CD4-positive, alpha-beta memory T cell (primary cell): ENCODE measurements around the gene DTNA. TPM values are rescaled to one million over a fixed set of nuclear protein-coding genes. Genes with fewer than 3 reads are reported as not detected.
"Not testable (repeated sequence)": the region's sequence is repeated elsewhere in the genome, so short reads cannot be mapped to it uniquely, and the experiment has no call there.

Experiments used
- CTCF ChIA-PET: fragments of 350-600 bp; sonication (Branson Sonifier 250); formaldehyde crosslinking; loops from one replicate; lab custom pipeline; 2021; ENCODE audit warnings: inconsistent platforms; ENCODE audit not compliant: partially characterized antibody; lab: Charles Lee
- POLR2A ChIA-PET: fragments of 350-600 bp; sonication (Branson Sonifier 250); formaldehyde crosslinking; loops from one replicate; lab custom pipeline; 2021; ENCODE audit not compliant: partially characterized antibody; lab: Charles Lee
- DNase-seq, 5 donors: peaks; one replicate each; pipeline versions ENCODE4 v3.0.0 to v3.0.0-alpha.2; 2020 to 2022; ENCODE audit warnings: mixed read lengths in 1 of 5
- H3K27ac ChIP-seq: one replicate; pipeline ENCODE4 v1.7.0; 2013; ENCODE audit warnings: low read depth, low read length
- H3K27me3 ChIP-seq: 2 replicates; pipeline ENCODE4 v1.7.0; 2013; ENCODE audit warnings: mild to moderate bottlenecking, low read length, moderate library complexity; ENCODE audit not compliant: insufficient read depth
- H3K36me3 ChIP-seq: 2 replicates; pipeline ENCODE4 v1.7.0; 2013; ENCODE audit warnings: mild to moderate bottlenecking, low read length, moderate library complexity; ENCODE audit not compliant: insufficient read depth
- H3K4me1 ChIP-seq: 2 replicates; pipeline ENCODE4 v1.7.0; 2013; ENCODE audit warnings: mild to moderate bottlenecking, low read length, moderate library complexity; ENCODE audit not compliant: insufficient read depth
- H3K4me3 ChIP-seq, 2 donors: one replicate each; pipeline ENCODE4 v1.7.0; 2013; ENCODE audit warnings: low read length in 2 of 2, mild to moderate bottlenecking in 1 of 2
- H3K9me3 ChIP-seq, 2 donors: one replicate each; pipeline ENCODE4 v1.7.0; 2013; ENCODE audit warnings: low read length in 2 of 2, control low read depth in 1 of 2; ENCODE audit not compliant: control insufficient read depth in 1 of 2
- H3K27ac Mint-ChIP-seq, 7 donors: one replicate each; pipeline ENCODE4 v1.8.0; 2020 to 2021; ENCODE audit warnings: mixed read lengths in 7 of 7, mild to moderate bottlenecking in 6 of 7, inconsistent platforms in 3 of 7, moderate library complexity in 3 of 7
- H3K27me3 Mint-ChIP-seq, 2 donors: one replicate each; pipeline ENCODE4 v1.8.0; 2020 to 2021; ENCODE audit warnings: mixed read lengths in 2 of 2
- H3K36me3 Mint-ChIP-seq, 2 donors: one replicate each; pipeline ENCODE4 v1.8.0; 2020 to 2021; ENCODE audit warnings: mixed read lengths in 2 of 2, inconsistent platforms in 1 of 2, mild to moderate bottlenecking in 1 of 2
- H3K4me1 Mint-ChIP-seq, 4 donors: one replicate each; pipeline ENCODE4 v1.8.0; 2020 to 2021; ENCODE audit warnings: mixed read lengths in 4 of 4, mild to moderate bottlenecking in 1 of 4
- H3K4me3 Mint-ChIP-seq, 8 donors: one replicate each; pipeline ENCODE4 v1.8.0; 2020 to 2021; ENCODE audit warnings: mixed read lengths in 8 of 8, mild to moderate bottlenecking in 7 of 8, moderate library complexity in 6 of 8, inconsistent platforms in 3 of 8
- H3K9me3 Mint-ChIP-seq, 8 donors: one replicate each; pipeline ENCODE4 v1.8.0; 2020 to 2021; ENCODE audit warnings: mixed read lengths in 8 of 8, mild to moderate bottlenecking in 5 of 8, inconsistent platforms in 3 of 8, moderate library complexity in 1 of 8
- intact Hi-C: fragments of 100-400 bp; cut with micrococcal nuclease; formaldehyde crosslinking; loops from one replicate; pipeline ENCODE4 v1.15.1; 2023
- polyA plus RNA-seq, 2 donors: library from polyadenylated mRNA; unstranded; fragments of 300-500 nt; fragmentation: Illumina TruSeq; gene quantifications; one replicate each; pipeline ENCODE4 v1.2.3, GENCODE V29; 2021
- total RNA-seq, 2 experiments: library from RNA; stranded (reverse); gene quantifications; one replicate each; pipeline ENCODE4 v1.2.3, GENCODE V29; 2021

DTNA gene
- total and polyA plus RNA-seq, 4 experiments from 2014 or later, result 0.58 TPM; not detected in 3

DNA sequence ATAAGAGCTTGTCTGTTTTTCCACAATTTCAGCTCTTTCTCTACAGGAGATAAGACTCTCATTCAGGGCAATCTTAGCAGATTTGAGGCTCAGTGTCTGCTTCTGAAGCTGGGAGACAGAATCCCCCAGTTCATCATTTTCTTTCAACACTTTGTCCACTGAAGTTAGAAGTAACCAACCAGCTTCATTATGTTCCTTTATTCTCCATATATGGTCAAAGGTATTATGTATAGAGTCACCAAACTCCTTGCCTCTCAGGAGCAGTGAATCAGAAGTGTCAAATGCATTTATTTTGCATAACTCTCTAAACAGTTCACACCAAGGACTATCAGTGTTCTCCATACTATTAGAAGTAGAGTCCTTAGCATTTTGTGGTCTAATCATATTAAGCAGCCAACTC lies 24.4 kb downstream of the DTNA start:
- POLR2A ChIA-PET, H3K36me3 Mint-ChIP-seq, DNase-seq, H3K9me3 ChIP-seq, H3K27me3 Mint-ChIP-seq, H3K36me3 ChIP-seq, H3K4me3 ChIP-seq, H3K27me3 ChIP-seq, H3K27ac ChIP-seq, intact Hi-C loops, H3K4me1 ChIP-seq, H3K4me1 Mint-ChIP-seq, CTCF ChIA-PET, H3K9me3 Mint-ChIP-seq, H3K4me3 Mint-ChIP-seq, H3K27ac Mint-ChIP-seq: not testable (repeated sequence)

DNA sequence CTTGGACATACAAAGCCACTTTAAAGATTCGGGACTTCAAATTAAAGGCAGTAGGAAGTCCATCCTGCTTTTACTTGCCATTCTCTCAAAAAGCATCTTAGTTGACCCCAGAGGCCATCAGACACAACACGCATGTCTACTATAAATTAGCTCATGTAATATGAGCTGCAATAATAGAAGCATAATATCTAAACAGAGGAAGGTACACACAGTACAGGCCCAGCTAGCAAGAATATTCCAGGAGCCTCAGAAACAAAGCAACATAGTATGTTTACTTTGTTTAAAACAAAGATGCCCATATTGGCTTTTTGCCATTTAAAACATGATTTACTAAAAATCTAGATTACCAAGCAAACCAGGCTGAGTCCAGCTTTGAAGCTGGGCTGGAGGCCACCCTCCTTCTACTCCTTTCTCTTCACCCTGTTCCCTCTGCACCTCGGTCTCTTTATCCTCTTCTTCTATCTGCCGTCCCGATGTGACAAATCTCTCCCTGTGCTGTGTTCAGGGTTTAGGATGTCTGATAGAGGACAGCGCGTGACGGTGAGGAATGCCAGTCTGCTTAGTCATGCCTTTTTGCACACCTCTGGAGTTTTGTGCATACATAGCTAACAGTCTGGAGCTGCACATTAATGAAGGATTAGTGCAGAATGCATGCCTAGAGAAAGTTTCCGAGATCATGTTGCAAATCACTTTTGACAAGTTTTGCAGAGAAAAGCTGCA lies 28.2 kb downstream of the DTNA start:
- ChIA-PET CTCF (no interaction called here), POLR2A (no interaction called here)

DNA sequence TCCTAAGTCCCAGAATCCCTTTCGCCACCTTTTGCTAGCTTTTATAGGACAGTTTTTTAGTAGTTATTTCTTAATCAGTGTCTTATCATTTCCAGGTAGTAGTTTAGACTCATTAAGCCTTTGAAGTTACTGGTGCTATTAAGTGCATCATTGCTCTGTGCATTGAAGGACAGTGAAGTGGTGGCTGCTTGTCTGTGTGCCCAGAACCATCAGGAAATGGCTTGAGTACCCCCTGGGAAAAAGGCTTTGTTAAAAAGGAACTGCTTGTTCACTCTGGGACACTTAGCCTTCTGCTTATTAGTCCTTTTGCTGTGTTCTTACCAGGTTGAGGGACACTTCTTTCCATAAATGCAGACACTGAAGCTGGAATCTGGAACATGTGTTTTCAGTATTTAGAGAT lies 30.0 kb downstream of the DTNA start:
- no peak for DNase-seq
- Histone ChIP-seq H3K36me3 (no peaks in the 10 kb centered on the region), H3K4me3 (no peak overlapping the region), H3K27me3 (no peaks in the 10 kb centered on the region), H3K4me1 (no peaks in the 10 kb centered on the region), H3K9me3 (no peaks in the 10 kb centered on the region), H3K27ac (no peak overlapping the region)
- no peak overlapping the region for H3K4me3 Mint-ChIP-seq
- POLR2A ChIA-PET, result no interaction called here
- no peaks in the 10 kb centered on the region for H3K4me1 Mint-ChIP-seq
- H3K9me3 Mint-ChIP-seq, result peaks cover 0 to 4% (median 0%) of the 10 kb centered on the region in 8 donors
- no peak overlapping the region for H3K27ac Mint-ChIP-seq
- CTCF ChIA-PET, result no interaction called here
- intact Hi-C loops, result no loop called here
- H3K36me3 Mint-ChIP-seq, result no peaks in the 10 kb centered on the region
- H3K27me3 Mint-ChIP-seq, result peaks cover 2 to 5% of the 10 kb centered on the region in 2 donors

More for the DNA sequence above, 28.2 kb downstream of the DTNA start:
- Histone ChIP-seq H3K27me3 (no peaks in the 10 kb centered on the region), H3K36me3 (no peaks in the 10 kb centered on the region), H3K9me3 (no peaks in the 10 kb centered on the region), H3K4me3 (no peak overlapping the region), H3K4me1 (no peaks in the 10 kb centered on the region), H3K27ac (no peak overlapping the region)
- no peak overlapping the region for H3K4me3 Mint-ChIP-seq
- H3K9me3 Mint-ChIP-seq, result peaks cover 0 to 3% (median 0%) of the 10 kb centered on the region in 8 donors
- H3K36me3 Mint-ChIP-seq, result no peaks in the 10 kb centered on the region
- no peak overlapping the region for H3K27ac Mint-ChIP-seq
- intact Hi-C loops, result no loop called here
- DNase-seq, result no peak
- peaks cover 1 to 3% of the 10 kb centered on the region in 2 donors for H3K27me3 Mint-ChIP-seq
- H3K4me1 Mint-ChIP-seq, result no peaks in the 10 kb centered on the region

DNA sequence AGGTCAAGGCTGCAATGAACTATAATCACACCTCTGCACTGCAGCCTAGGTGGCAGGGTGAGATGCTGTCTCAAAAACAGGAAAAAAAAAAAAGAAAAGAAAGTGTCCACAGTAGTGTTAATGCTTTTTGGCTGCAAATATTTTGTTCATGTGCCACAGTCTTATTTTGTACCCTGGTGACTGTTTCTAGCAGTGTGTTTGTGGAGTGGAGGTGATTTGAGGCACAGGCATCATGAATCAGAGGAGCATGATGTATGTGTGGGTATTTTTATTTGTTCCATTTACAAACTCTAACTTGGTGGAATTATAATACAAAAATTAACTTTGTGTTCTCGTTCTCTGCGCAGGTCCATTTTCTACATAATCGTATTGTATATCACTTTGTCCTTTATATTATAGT lies 30.6 kb downstream of the DTNA start:
- Mint-ChIP-seq H3K36me3 (no peaks in the 10 kb centered on the region), H3K27me3 (peaks cover 3 to 4% of the 10 kb centered on the region in 2 donors), H3K4me3 (no peak overlapping the region), H3K4me1 (no peaks in the 10 kb centered on the region), H3K9me3 (peaks cover 0 to 4% (median 0%) of the 10 kb centered on the region in 8 donors), H3K27ac (no peak overlapping the region)
- ChIA-PET POLR2A (no interaction called here), CTCF (no interaction called here)
- Histone ChIP-seq H3K36me3 (no peaks in the 10 kb centered on the region), H3K4me3 (no peak overlapping the region), H3K27me3 (no peaks in the 10 kb centered on the region), H3K9me3 (no peaks in the 10 kb centered on the region), H3K4me1 (no peaks in the 10 kb centered on the region), H3K27ac (no peak overlapping the region)
- intact Hi-C loops, result no loop called here
- DNase-seq, result no peak

DNA sequence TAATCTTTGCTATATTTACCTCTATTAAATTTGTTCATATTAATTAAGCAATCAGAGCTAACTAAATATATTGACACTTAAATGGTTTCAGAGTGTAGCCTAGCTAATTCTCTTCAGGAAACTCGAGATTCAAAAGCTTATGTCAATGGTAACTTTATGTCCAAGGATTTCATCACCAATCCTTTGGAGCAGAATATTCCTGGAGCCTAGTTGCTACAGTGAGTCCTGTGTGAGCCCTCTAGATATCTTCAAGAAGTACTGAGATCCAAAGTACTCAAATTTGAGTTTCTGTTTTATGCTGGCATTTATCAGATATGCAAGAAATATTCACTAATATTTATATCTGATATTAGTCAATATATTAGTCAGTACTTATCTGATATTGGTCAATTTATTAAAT lies 31.3 kb downstream of the DTNA start:
- H3K27ac Mint-ChIP-seq, result no peak overlapping the region
- H3K27me3 ChIP-seq, result no peaks in the 10 kb centered on the region
- intact Hi-C loops, result no loop called here
- H3K27me3 Mint-ChIP-seq, result peaks cover 2% of the 10 kb centered on the region in 2 donors
- H3K36me3 ChIP-seq, result no peaks in the 10 kb centered on the region
- no peaks in the 10 kb centered on the region for H3K4me1 Mint-ChIP-seq
- no peak overlapping the region for H3K4me3 ChIP-seq
- H3K27ac ChIP-seq, result no peak overlapping the region
- H3K9me3 ChIP-seq, result no peaks in the 10 kb centered on the region
- H3K4me3 Mint-ChIP-seq, result no peak overlapping the region
- DNase-seq, result no peak
- ChIA-PET CTCF (no interaction called here), POLR2A (no interaction called here)
- H3K9me3 Mint-ChIP-seq, result peaks cover 0 to 2% (median 0%) of the 10 kb centered on the region in 8 donors
- no peaks in the 10 kb centered on the region for H3K36me3 Mint-ChIP-seq
- no peaks in the 10 kb centered on the region for H3K4me1 ChIP-seq

DNA sequence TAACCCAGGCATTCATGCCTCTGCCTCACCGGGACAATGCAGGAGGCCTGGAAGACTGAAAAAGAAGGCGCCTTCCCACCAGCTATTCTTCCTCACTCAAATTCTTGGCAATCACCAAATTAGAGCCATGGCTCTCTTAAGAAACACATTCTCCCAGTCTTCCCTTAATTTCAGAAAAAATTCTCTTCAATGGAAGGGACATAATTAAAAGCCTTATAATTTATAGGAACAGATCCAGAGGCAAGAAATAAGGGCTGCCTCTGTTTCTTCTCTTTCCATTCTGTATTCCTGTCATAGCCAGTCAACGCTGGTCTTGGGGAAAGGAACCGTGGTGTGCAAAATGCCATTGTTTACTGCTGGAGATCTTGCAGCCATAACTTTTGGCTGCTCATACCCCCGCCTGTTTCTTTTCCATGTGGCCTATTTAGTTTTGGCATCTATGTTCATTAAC lies 32.8 kb downstream of the DTNA start:
- ChIA-PET POLR2A (no interaction called here), CTCF (interaction anchor here (0.8 kb wide), 1 partner anchor 9 kb away, joined by 3 read pairs; no protein-coding TSS in a partner anchor)
- peak overlapping the region in 1 of 7 donors; percentile 18 for H3K27ac Mint-ChIP-seq
- no peak for DNase-seq
- H3K36me3 Mint-ChIP-seq, result no peaks in the 10 kb centered on the region
- H3K4me3 ChIP-seq, result no peak overlapping the region
- no peak overlapping the region for H3K27ac ChIP-seq
- peaks cover 2% of the 10 kb centered on the region in 2 donors for H3K27me3 Mint-ChIP-seq
- H3K4me3 Mint-ChIP-seq, result no peak overlapping the region
- H3K27me3 ChIP-seq, result no peaks in the 10 kb centered on the region
- no peaks in the 10 kb centered on the region for H3K36me3 ChIP-seq
- H3K9me3 Mint-ChIP-seq, result peaks cover 0 to 2% (median 0%) of the 10 kb centered on the region in 8 donors
- H3K9me3 ChIP-seq, result no peaks in the 10 kb centered on the region
- H3K4me1 Mint-ChIP-seq, result no peaks in the 10 kb centered on the region
- no peaks in the 10 kb centered on the region for H3K4me1 ChIP-seq
- intact Hi-C loops, result no loop called here

DNA sequence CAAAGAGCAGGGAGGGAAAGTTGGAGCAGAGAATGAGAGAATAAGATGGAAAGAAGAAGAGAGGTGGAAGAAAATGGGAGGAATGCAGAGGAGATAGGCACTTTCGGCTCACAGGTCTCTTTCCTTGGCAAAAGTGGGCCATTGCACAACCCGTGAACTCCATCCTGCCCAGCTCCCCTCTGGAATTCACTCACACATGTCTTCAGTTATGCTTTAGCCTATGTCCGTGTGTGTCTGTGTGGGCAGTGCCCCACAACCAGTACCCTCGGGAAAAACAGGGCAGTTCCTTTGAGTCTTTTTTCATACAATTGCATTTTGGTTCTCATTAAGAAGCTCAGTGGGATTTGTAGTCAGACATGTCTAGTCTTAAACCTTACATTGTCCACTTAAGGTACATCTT lies 34.5 kb downstream of the DTNA start:
- Mint-ChIP-seq H3K36me3 (no peaks in the 10 kb centered on the region), H3K4me1 (no peaks in the 10 kb centered on the region), H3K4me3 (no peak overlapping the region), H3K9me3 (peaks cover 0 to 2% (median 0%) of the 10 kb centered on the region in 8 donors), H3K27ac (no peak overlapping the region), H3K27me3 (peaks cover 2% of the 10 kb centered on the region in 2 donors)
- Histone ChIP-seq H3K4me3 (no peak overlapping the region), H3K36me3 (no peaks in the 10 kb centered on the region), H3K4me1 (no peaks in the 10 kb centered on the region), H3K27ac (no peak overlapping the region), H3K27me3 (no peaks in the 10 kb centered on the region), H3K9me3 (no peaks in the 10 kb centered on the region)
- no peak for DNase-seq
- POLR2A ChIA-PET, result no interaction called here
- intact Hi-C loops, result no loop called here
- CTCF ChIA-PET, result interaction anchor here (0.9 kb wide), 1 partner anchor 16 kb away, joined by 3 read pairs; no protein-coding TSS in a partner anchor
